Neural cell (in vitro differentiated cells): ENCODE results near the gene ST6GALNAC1.

Experiments used
- POLR2AphosphoS5 ChIP-seq: IDR thresholded peaks from 2 replicates; pipeline ENCODE4 v1.6.1; 2012
- TAF1 ChIP-seq: IDR thresholded peaks from 2 replicates; pipeline ENCODE4 v1.6.1; 2012; ENCODE audit warnings: low read depth
- TF ChIP-seq, protein P1 (sequence below): fragments of 450-650 bp; IDR thresholded peaks from 2 replicates; pipeline ENCODE4 v1.5.1; 2014; ENCODE audit warnings: antibody characterized with exemption, mild to moderate bottlenecking, moderate library complexity; ENCODE audit not compliant: poor library complexity, severe bottlenecking

DNA sequence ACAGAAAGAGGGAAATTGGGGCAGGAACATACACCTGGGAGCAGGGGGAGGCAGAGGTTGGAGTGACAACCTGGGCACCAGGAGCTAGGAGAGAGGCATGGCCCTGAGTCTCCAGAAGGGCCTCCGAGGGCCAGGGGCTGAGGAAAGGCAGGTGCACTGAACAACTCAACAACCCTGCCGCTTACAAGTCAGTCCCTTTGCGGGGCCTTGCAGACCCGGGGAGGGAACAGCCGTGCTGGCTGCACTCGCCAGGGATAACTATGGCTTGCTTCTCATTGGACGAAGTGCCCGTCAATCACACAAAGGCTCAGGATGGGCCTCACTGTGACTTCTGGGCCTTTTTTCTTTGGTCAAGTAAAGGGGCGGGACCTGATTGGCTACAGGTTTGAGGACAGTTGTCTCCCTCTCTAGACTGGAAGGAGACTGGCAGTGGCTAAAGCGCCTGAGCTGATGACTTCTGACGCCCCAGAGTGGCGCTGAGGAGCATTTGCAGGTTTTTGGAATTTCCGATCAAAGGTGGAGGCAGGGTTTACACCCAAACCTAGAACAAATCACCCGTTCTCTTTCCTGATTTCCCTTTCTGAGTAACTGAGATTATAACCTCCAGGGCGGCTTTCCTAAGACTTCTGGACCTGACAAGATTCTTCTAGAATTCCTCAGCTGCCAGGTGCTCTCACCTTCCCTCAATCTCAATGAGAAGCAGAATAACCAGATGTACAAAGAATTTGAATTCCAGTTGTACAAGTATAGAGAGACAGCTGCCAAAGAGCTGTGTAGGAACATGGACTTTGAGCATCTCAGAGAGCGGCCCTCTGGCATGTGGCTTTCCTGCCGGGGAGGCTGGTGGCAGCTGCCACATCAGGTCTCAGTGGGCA, 30.3 kb downstream of the ST6GALNAC1 start:
- TF ChIP-seq TAF1, result no peak
- no peak for TF ChIP-seq POLR2AphosphoS5
- TF ChIP-seq, protein P1, sequence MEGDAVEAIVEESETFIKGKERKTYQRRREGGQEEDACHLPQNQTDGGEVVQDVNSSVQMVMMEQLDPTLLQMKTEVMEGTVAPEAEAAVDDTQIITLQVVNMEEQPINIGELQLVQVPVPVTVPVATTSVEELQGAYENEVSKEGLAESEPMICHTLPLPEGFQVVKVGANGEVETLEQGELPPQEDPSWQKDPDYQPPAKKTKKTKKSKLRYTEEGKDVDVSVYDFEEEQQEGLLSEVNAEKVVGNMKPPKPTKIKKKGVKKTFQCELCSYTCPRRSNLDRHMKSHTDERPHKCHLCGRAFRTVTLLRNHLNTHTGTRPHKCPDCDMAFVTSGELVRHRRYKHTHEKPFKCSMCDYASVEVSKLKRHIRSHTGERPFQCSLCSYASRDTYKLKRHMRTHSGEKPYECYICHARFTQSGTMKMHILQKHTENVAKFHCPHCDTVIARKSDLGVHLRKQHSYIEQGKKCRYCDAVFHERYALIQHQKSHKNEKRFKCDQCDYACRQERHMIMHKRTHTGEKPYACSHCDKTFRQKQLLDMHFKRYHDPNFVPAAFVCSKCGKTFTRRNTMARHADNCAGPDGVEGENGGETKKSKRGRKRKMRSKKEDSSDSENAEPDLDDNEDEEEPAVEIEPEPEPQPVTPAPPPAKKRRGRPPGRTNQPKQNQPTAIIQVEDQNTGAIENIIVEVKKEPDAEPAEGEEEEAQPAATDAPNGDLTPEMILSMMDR, result no peak
